Measurements from ENCODE around the gene EEF2K. TPM values are rescaled to one million over a fixed set of nuclear protein-coding genes. Genes with fewer than 3 reads are reported as not detected.

The EEF2K gene
- total and polyA plus RNA-seq, 4 donors: 5.6 to 40.8 (median 17.4) TPM

DNA sequence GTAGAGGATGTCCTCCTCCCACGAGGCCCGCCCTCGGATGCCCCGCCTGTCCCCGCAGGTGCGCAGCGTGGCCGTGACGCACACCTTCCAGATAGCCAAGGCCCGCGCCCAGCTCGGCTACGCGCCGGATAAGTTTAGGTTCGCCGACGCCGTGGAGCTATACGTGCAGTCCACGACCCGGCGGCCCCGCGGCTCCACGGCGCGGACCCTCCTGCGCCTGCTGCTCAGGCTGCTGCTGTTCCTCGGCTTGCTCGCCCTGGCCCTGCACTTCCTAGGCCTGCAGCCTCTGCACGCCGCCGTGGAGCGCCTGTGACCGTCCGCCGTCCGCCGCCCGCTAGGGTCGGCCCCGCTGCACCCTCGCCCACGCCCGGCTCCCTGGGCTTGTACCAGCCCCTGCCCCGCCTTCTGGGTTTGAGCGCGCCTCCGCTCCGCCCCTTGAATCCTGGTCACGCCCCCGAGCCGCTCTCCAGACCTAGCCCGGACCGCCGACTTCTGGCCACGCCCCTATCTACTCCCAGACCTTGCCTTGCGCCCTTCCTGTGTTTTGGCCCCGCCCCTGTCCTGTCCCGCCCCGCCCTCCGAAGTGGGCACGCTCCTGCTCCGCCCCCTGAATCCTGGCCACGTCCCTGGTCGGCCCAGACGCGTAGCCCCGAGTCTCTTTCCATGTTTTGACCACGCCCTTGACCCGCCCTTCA lies 15.8 kb upstream of the EEF2K start:
- H3K27me3 ChIP-seq (ENCODE audit: control insufficient read depth in 3 of 3, insufficient read depth in 3 of 3, low read length in 2 of 3): no peaks in the 10 kb centered on the region
- no peak overlapping the region for H3K9ac ChIP-seq (ENCODE audit: insufficient read depth in 1 of 2, low read length in 2 of 2)
- peak overlapping the region; percentile 65 for H3K4me3 ChIP-seq
- peaks cover 0 to 27% (median 12%) of the 10 kb centered on the region in 5 donors for H3K4me1 ChIP-seq (ENCODE audit: control insufficient read depth in 5 of 5, insufficient read depth in 5 of 5, low read length in 5 of 5)
- H3K36me3 ChIP-seq (ENCODE audit: control insufficient read depth in 4 of 4, insufficient read depth in 4 of 4, low read length in 4 of 4): no peaks in the 10 kb centered on the region
- TF ChIP-seq, protein P1, sequence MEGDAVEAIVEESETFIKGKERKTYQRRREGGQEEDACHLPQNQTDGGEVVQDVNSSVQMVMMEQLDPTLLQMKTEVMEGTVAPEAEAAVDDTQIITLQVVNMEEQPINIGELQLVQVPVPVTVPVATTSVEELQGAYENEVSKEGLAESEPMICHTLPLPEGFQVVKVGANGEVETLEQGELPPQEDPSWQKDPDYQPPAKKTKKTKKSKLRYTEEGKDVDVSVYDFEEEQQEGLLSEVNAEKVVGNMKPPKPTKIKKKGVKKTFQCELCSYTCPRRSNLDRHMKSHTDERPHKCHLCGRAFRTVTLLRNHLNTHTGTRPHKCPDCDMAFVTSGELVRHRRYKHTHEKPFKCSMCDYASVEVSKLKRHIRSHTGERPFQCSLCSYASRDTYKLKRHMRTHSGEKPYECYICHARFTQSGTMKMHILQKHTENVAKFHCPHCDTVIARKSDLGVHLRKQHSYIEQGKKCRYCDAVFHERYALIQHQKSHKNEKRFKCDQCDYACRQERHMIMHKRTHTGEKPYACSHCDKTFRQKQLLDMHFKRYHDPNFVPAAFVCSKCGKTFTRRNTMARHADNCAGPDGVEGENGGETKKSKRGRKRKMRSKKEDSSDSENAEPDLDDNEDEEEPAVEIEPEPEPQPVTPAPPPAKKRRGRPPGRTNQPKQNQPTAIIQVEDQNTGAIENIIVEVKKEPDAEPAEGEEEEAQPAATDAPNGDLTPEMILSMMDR (IDR thresholded peaks at IDR 0.05; ENCODE audit: control extremely low read depth, extremely low read depth): no peak
- ATAC-seq (ENCODE audit: insufficient read depth, low FRiP score) (peak; percentile 78), DNase-seq (peak in 1 of 3 donors; percentile 100)
- H3K9me3 ChIP-seq (ENCODE audit: control insufficient read depth in 4 of 4, insufficient read depth in 3 of 4, low read length in 3 of 4): no peaks in the 10 kb centered on the region
- 1% methylated on average over 65 to 72 of the region's 72 CpGs for WGBS, 2 donors
- peak overlapping the region; percentile 75 to 93 for H3K27ac ChIP-seq (ENCODE audit: low read depth in 1 of 2, low read length in 1 of 2)

DNA sequence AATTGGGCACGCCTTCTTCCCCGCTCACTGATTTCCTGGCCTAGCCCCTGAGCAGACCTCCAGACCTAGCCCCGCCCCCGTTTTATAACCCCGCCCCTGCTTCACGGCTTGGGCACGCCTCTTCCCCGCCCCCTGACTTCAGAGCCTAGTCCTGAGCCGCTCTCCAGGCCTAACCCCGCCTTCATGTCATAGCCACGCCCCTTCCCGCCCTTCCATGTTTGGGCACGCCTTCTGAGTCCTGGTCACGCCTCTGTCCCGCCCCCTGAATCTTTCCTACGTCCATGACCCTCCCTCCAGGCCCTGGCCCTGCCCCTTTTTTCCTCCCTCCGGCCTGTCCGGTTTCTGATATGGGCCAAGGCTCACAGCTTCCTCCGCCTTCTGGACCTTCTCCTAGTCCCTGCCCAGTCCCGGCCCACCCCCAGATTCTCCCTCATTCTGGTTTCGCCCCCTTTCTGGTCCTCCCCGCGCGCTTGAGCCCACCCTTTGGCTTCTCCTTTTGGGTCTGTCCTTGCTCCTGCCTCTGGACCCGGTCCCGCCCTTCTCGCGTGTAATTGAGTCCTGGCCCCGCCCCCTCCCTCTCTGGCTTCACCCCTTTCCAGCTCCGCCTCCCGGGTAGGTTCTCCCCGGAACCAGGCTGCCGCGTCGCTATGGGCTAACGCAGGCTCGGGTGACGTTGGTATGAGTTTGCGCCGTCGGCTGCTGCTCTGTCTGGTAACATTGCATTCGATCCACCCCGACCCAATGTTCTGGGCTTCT lies 15.1 kb upstream of the EEF2K start:
- TF ChIP-seq, protein P1 (IDR thresholded peaks at IDR 0.05; ENCODE audit: control extremely low read depth, extremely low read depth): no peak
- peak overlapping the region; percentile 0 for H3K4me3 ChIP-seq
- H3K9me3 ChIP-seq (ENCODE audit: control insufficient read depth in 4 of 4, insufficient read depth in 3 of 4, low read length in 3 of 4): no peaks in the 10 kb centered on the region
- H3K27me3 ChIP-seq (ENCODE audit: control insufficient read depth in 3 of 3, insufficient read depth in 3 of 3, low read length in 2 of 3): no peaks in the 10 kb centered on the region
- H3K36me3 ChIP-seq (ENCODE audit: control insufficient read depth in 4 of 4, insufficient read depth in 4 of 4, low read length in 4 of 4): no peaks in the 10 kb centered on the region
- WGBS, 2 donors: 0 to 1% methylated on average over 43 of the region's 43 CpGs
- peak overlapping the region; percentile 60 to 97 for H3K9ac ChIP-seq (ENCODE audit: insufficient read depth in 1 of 2, low read length in 2 of 2)
- peaks cover 0 to 27% (median 12%) of the 10 kb centered on the region in 5 donors for H3K4me1 ChIP-seq (ENCODE audit: control insufficient read depth in 5 of 5, insufficient read depth in 5 of 5, low read length in 5 of 5)
- ATAC-seq (ENCODE audit: insufficient read depth, low FRiP score) (peak; percentile 79), DNase-seq (peak; percentile 100)
- peak overlapping the region; percentile 90 to 93 for H3K27ac ChIP-seq (ENCODE audit: low read depth in 1 of 2, low read length in 1 of 2)

DNA sequence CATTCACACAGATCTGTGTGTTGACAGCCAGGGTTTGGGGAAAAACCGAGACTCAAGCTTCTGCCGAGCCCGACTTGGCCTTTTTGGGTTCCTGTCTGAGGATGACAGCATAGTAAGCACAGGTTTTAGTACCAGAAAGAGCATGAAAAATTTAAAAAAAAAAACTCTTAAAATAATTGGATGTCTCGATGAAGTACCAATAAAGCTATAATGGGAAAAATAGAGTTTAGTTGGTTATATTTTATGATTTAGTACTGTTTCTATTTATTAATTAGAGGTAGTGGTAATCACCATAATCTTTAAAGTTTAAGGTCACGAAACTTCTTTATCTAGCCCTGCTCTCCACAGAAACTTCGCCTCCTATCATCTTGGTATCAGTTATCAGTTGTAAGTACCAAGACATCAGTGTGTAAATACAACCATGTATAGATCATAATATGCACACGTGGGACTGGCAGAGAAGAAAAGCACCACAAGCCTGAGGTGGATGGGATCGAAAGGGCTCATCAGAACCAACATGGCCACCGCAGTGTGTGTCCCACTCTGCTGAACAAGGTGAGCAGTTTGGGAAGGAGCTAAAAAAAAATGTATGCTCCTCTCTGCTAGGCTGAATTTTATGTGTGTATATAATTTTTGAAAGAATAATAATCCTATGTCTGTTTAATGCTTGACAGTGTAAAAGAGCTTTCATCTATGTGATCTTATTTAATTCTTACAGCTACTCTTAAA lies 14.4 kb upstream of the EEF2K start:
- DNase-seq (peak in 1 of 3 donors; percentile 60), ATAC-seq (ENCODE audit: insufficient read depth, low FRiP score) (no peak)
- H3K9ac ChIP-seq (ENCODE audit: insufficient read depth in 1 of 2, low read length in 2 of 2): peak overlapping the region; percentile 60 to 97
- TF ChIP-seq, protein P1 (IDR thresholded peaks at IDR 0.05; ENCODE audit: control extremely low read depth, extremely low read depth): no peak
- no peaks in the 10 kb centered on the region for H3K36me3 ChIP-seq (ENCODE audit: control insufficient read depth in 4 of 4, insufficient read depth in 4 of 4, low read length in 4 of 4)
- H3K4me3 ChIP-seq: peak overlapping the region; percentile 0
- H3K27ac ChIP-seq (ENCODE audit: low read depth in 1 of 2, low read length in 1 of 2): peak overlapping the region; percentile 90 to 94
- peaks cover 0 to 27% (median 12%) of the 10 kb centered on the region in 5 donors for H3K4me1 ChIP-seq (ENCODE audit: control insufficient read depth in 5 of 5, insufficient read depth in 5 of 5, low read length in 5 of 5)
- no peaks in the 10 kb centered on the region for H3K9me3 ChIP-seq (ENCODE audit: control insufficient read depth in 4 of 4, insufficient read depth in 3 of 4, low read length in 3 of 4)
- WGBS, 2 donors: 10 to 13% methylated on average over 9 of the region's 9 CpGs
- H3K27me3 ChIP-seq (ENCODE audit: control insufficient read depth in 3 of 3, insufficient read depth in 3 of 3, low read length in 2 of 3): no peaks in the 10 kb centered on the region
